ENCODE measurements around the gene UQCR10. TPM values are rescaled to one million over a fixed set of nuclear protein-coding genes. Genes with fewer than 3 reads are reported as not detected.

UQCR10 gene
- total and polyA plus RNA-seq, 11 donors, result 244 to 1,063 (median 321) TPM

DNA sequence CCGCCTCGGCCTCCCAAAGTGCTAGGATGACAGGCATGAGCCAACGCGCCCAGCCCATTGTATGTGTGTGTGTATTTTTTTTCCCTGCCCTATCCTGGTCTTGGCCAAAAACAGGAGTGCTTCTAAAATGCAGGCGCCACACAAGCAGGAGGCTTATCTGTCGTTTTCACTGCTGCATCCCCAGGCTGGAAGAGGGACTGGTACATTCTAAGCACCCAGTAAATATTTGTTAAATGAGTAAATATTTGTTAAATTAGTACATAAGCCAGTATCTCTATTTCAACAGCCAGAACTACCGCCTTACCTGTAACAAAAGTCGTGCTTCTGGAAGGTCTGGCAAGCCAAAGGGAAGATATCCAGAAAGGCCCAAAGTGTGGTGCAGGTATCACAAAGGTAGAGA, 46.0 kb downstream of the UQCR10 start:
- no peak overlapping the region for H3K4me3 ChIP-seq
- peaks cover 3 to 95% (median 84%) of the 10 kb centered on the region in 9 donors for H3K36me3 ChIP-seq
- 89 to 98% (median 96%) methylated on average over 8 of the region's 8 CpGs for WGBS, 4 donors
- no peak overlapping the region for H3K27ac ChIP-seq
- intact Hi-C loops (cut with DNase I), result no loop called here
- DNase-seq (no peak), ATAC-seq (no peak)
- TF ChIP-seq POLR2A (IDR thresholded peaks at IDR 0.05), result no peak
- TF ChIP-seq, protein P1, sequence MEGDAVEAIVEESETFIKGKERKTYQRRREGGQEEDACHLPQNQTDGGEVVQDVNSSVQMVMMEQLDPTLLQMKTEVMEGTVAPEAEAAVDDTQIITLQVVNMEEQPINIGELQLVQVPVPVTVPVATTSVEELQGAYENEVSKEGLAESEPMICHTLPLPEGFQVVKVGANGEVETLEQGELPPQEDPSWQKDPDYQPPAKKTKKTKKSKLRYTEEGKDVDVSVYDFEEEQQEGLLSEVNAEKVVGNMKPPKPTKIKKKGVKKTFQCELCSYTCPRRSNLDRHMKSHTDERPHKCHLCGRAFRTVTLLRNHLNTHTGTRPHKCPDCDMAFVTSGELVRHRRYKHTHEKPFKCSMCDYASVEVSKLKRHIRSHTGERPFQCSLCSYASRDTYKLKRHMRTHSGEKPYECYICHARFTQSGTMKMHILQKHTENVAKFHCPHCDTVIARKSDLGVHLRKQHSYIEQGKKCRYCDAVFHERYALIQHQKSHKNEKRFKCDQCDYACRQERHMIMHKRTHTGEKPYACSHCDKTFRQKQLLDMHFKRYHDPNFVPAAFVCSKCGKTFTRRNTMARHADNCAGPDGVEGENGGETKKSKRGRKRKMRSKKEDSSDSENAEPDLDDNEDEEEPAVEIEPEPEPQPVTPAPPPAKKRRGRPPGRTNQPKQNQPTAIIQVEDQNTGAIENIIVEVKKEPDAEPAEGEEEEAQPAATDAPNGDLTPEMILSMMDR (IDR thresholded peaks at IDR 0.05), result no peak
- H3K4me1 ChIP-seq, result peaks cover 0 to 28% (median 20%) of the 10 kb centered on the region in 12 donors
- no peaks in the 10 kb centered on the region for H3K9me3 ChIP-seq
- no peaks in the 10 kb centered on the region for H3K27me3 ChIP-seq

DNA sequence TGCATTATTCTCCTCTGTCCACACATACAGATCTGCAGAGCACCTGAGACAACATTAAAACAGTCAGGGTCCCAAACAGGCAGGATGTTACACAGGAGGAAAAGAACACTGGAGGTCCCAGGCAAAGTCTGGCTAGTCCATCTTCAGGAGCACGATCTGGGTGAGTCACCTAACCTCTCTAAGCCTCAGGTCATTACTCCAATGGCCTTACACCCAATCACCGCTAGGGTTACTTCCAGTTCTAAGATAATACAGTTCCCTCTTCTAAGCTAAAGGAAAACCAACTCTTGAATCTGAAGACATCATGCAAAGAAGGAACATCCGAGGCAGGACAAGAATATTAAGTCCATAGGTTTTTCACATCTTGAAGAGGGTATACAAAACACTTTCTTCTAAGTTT, 46.4 kb downstream of the UQCR10 start:
- WGBS, 4 donors, result 78 to 92% (median 91%) methylated on average over 3 of the region's 3 CpGs
- Histone ChIP-seq H3K36me3 (peaks cover 3 to 93% (median 79%) of the 10 kb centered on the region in 9 donors), H3K9me3 (no peaks in the 10 kb centered on the region), H3K27ac (no peak overlapping the region), H3K4me3 (no peak overlapping the region), H3K27me3 (no peaks in the 10 kb centered on the region), H3K4me1 (peaks cover 0 to 30% (median 20%) of the 10 kb centered on the region in 12 donors)
- no peak for TF ChIP-seq POLR2A (IDR thresholded peaks at IDR 0.05)
- TF ChIP-seq, protein P1 (IDR thresholded peaks at IDR 0.05), result no peak
- intact Hi-C loops (cut with DNase I), result no loop called here
- ATAC-seq (no peak), DNase-seq (no peak)

DNA sequence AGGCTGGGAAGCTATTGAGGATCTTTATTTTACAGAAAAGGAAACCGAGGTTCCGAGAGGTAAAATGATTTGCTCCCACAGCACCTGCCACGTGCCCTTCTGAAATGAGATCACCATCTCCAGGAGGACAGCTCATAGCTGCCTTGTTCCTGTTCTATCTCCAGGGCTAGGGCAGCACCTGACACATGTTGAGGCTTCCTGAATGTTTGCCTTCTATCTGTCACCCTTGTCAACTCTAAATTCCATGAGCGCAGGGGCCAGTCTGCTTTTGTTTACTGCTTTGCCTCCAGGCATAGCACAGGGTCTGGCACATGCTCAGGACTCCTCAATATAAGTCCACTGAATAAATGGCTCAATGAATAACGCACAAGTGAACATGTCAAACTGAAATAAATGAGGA, 46.8 kb downstream of the UQCR10 start:
- Histone ChIP-seq H3K4me1 (peaks cover 0 to 32% (median 21%) of the 10 kb centered on the region in 12 donors), H3K36me3 (peaks cover 3 to 94% (median 75%) of the 10 kb centered on the region in 9 donors), H3K27ac (no peak overlapping the region), H3K4me3 (no peak overlapping the region), H3K27me3 (no peaks in the 10 kb centered on the region), H3K9me3 (no peaks in the 10 kb centered on the region)
- 75 to 96% (median 84%) methylated on average over 5 of the region's 5 CpGs for WGBS, 4 donors
- DNase-seq (no peak), ATAC-seq (peak in 3 of 4 donors; percentile 3 to 30 (median 29))
- TF ChIP-seq, protein P1 (IDR thresholded peaks at IDR 0.05), result no peak
- no peak for TF ChIP-seq POLR2A (IDR thresholded peaks at IDR 0.05)
- intact Hi-C loops (cut with DNase I), result no loop called here

DNA sequence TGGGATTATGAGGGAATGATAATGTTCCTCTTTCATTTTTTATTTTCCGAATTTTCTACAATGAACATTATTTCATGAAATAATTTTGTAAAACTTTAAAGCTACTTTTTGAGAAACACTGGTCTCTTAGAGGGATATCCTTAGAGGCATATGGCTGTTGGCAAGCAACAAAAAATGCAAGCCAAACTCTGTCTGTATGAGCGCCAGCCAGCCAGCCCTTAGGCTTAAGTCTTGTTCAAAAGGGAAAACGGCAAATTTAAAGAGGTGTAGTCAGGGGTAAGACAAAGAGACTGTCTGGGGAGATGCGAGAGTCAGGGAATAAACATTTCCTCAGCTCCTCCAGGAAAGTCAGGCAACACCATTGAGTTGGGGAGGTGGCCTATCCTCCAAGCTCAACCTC, 48.4 kb downstream of the UQCR10 start:
- Histone ChIP-seq H3K9me3 (no peaks in the 10 kb centered on the region), H3K27me3 (no peaks in the 10 kb centered on the region), H3K27ac (peak overlapping the region in 9 of 12 donors; percentile 9 to 73 (median 48)), H3K4me1 (peaks cover 0 to 32% (median 21%) of the 10 kb centered on the region in 12 donors), H3K36me3 (peaks cover 3 to 94% (median 74%) of the 10 kb centered on the region in 9 donors), H3K4me3 (no peak overlapping the region)
- DNase-seq (no peak), ATAC-seq (peak in 1 of 4 donors; percentile 11)
- intact Hi-C loops (cut with DNase I), result loop anchor here in 1 of 10 donors (5.0 kb wide), 1 partner anchor 33 kb away; no protein-coding TSS in a partner anchor
- TF ChIP-seq, protein P1 (IDR thresholded peaks at IDR 0.05), result no peak
- TF ChIP-seq POLR2A (IDR thresholded peaks at IDR 0.05), result no peak
- WGBS, 4 donors, result 59 to 84% (median 74%) methylated on average over 4 of the region's 4 CpGs

Data from heart left ventricle (tissue), 16 donors.